ENCODE measurements around the gene GEMIN4. TPM values are rescaled to one million over a fixed set of nuclear protein-coding genes. Genes with fewer than 3 reads are reported as not detected.

The GEMIN4 gene
- total and polyA plus RNA-seq, 10 of the 15 experiments (the other 5 are each of a cell fraction or from before 2014, with no cell fraction given), result 2.4 to 55.6 (median 34.5) TPM

- TF ChIP-seq, protein P1, sequence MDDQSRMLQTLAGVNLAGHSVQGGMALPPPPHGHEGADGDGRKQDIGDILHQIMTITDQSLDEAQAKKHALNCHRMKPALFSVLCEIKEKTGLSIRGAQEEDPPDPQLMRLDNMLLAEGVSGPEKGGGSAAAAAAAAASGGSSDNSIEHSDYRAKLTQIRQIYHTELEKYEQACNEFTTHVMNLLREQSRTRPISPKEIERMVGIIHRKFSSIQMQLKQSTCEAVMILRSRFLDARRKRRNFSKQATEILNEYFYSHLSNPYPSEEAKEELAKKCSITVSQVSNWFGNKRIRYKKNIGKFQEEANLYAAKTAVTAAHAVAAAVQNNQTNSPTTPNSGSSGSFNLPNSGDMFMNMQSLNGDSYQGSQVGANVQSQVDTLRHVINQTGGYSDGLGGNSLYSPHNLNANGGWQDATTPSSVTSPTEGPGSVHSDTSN (IDR thresholded peaks at IDR 0.05; ENCODE audit: insufficient replicate concordance, low read depth, low read length), result no peak
- TF ChIP-seq NFXL1 (IDR thresholded peaks at IDR 0.05; ENCODE audit: borderline replicate concordance), result no peak
- peak in 1 of 2 experiments; percentile 82; a peak in 2 of 3 replicates for TF ChIP-seq EGR1 (IDR thresholded peaks at IDR 0.05; ENCODE audit: borderline replicate concordance in 1 of 2, low read depth in 2 of 2, low read length in 2 of 2)
- no peak for TF ChIP-seq IRF4 (IDR thresholded peaks at IDR 0.05; ENCODE audit: low read depth, low read length)
- no peak for TF ChIP-seq ATF7 (IDR thresholded peaks at IDR 0.05; ENCODE audit: low read depth)
- TF ChIP-seq YY1 (IDR thresholded peaks at IDR 0.05; ENCODE audit: low read depth, low read length), result no peak
- no peak for TF ChIP-seq ZBED1 (IDR thresholded peaks at IDR 0.05; ENCODE audit: borderline replicate concordance)
- TF ChIP-seq MYB (IDR thresholded peaks at IDR 0.05; ENCODE audit: borderline replicate concordance, low read depth, low read length), result no peak
- TF ChIP-seq RB1 (IDR thresholded peaks at IDR 0.05; ENCODE audit: borderline replicate concordance), result peak; percentile 35; the same call in 1 of the 2 replicates
- TF ChIP-seq POU2F2 (IDR thresholded peaks at IDR 0.05; ENCODE audit: borderline replicate concordance, low read depth, low read length), result no peak
- TF ChIP-seq CBX5 (IDR thresholded peaks at IDR 0.05; ENCODE audit: low read depth), result no peak
- TF ChIP-seq SIX5 (IDR thresholded peaks at IDR 0.05; ENCODE audit: low read depth, low read length, severe bottlenecking), result no peak
- no peak for TF ChIP-seq MEF2B (IDR thresholded peaks at IDR 0.05; ENCODE audit: partially characterized antibody, poor library complexity, severe bottlenecking)
- no peak; the same call in 1 of the 2 replicates for TF ChIP-seq TCF3 (IDR thresholded peaks at IDR 0.05; ENCODE audit: borderline replicate concordance, insufficient read depth, low read depth, low read length)
- TF ChIP-seq TAF1 (IDR thresholded peaks at IDR 0.05; ENCODE audit: borderline replicate concordance, low read depth, low read length), result no peak
- TF ChIP-seq SMAD5 (IDR thresholded peaks at IDR 0.05; ENCODE audit: low read depth), result no peak
- TF ChIP-seq, protein P2, sequence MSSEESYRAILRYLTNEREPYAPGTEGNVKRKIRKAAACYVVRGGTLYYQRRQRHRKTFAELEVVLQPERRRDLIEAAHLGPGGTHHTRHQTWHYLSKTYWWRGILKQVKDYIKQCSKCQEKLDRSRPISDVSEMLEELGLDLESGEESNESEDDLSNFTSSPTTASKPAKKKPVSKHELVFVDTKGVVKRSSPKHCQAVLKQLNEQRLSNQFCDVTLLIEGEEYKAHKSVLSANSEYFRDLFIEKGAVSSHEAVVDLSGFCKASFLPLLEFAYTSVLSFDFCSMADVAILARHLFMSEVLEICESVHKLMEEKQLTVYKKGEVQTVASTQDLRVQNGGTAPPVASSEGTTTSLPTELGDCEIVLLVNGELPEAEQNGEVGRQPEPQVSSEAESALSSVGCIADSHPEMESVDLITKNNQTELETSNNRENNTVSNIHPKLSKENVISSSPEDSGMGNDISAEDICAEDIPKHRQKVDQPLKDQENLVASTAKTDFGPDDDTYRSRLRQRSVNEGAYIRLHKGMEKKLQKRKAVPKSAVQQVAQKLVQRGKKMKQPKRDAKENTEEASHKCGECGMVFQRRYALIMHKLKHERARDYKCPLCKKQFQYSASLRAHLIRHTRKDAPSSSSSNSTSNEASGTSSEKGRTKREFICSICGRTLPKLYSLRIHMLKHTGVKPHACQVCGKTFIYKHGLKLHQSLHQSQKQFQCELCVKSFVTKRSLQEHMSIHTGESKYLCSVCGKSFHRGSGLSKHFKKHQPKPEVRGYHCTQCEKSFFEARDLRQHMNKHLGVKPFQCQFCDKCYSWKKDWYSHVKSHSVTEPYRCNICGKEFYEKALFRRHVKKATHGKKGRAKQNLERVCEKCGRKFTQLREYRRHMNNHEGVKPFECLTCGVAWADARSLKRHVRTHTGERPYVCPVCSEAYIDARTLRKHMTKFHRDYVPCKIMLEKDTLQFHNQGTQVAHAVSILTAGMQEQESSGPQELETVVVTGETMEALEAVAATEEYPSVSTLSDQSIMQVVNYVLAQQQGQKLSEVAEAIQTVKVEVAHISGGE (CRISPR knock-in tag; IDR thresholded peaks at IDR 0.05), result no peak
- no peak for TF ChIP-seq ZNF384 (IDR thresholded peaks at IDR 0.05; ENCODE audit: borderline replicate concordance, low read depth, low read length)
- TF ChIP-seq TCF7 (IDR thresholded peaks at IDR 0.05; ENCODE audit: borderline replicate concordance), result no peak
- TF ChIP-seq BHLHE40 (IDR thresholded peaks at IDR 0.05; ENCODE audit: borderline replicate concordance in 1 of 2, low read depth in 2 of 2, low read length in 1 of 2), result peak; percentile 51 to 88; a peak in 3 of 4 replicates
- TF ChIP-seq SREBF2 (IDR thresholded peaks at IDR 0.05; ENCODE audit: low read length), result no peak
- TF ChIP-seq MEF2A (IDR thresholded peaks at IDR 0.05; ENCODE audit: insufficient read depth, low read depth, low read length), result no peak
- TF ChIP-seq ZNF217 (IDR thresholded peaks at IDR 0.05), result peak; percentile 23; the same call in 1 of the 2 replicates
- TF ChIP-seq NRF1 (conservative IDR thresholded peaks at IDR 0.05; ENCODE audit: low read depth, low read length), result no peak
- no peak for TF ChIP-seq ZNF207 (IDR thresholded peaks at IDR 0.05; ENCODE audit: borderline replicate concordance)
- TF ChIP-seq HDGF (IDR thresholded peaks at IDR 0.05), result no peak
- TF ChIP-seq RBBP5 (conservative IDR thresholded peaks at IDR 0.05), result no peak
- TF ChIP-seq GABPA (IDR thresholded peaks at IDR 0.05; ENCODE audit: low read depth), result no peak
Measured at GRCh38 chr17:732067-732901, 19.8 kb downstream of the GEMIN4 start, which contains the start of gene TLCD3A (continued).
